GM13976 (cell line): Measurements from ENCODE around the gene ERBB4.
A peak's percentile ranks its signal among the peaks of the same experiment; 100 is the strongest.

Experiments
- DNase-seq: peaks from one replicate; pipeline ENCODE4 v3.0.0; 2012; ENCODE audit warnings: low spot score
- in situ Hi-C: fragments of 300-500 bp; cut with MboI; formaldehyde crosslinking; loops from one replicate; pipeline ENCODE4 v1.12.0; 2022; ENCODE audit warnings: low sequenced_read_pairs, mixed read lengths, inconsistent platforms; ENCODE audit not compliant: unreplicated experiment
- TF ChIP-seq, protein P1 (sequence below): IDR thresholded peaks from 2 replicates; pipeline ENCODE4 v1.5.1; 2012; ENCODE audit warnings: borderline replicate concordance, mild to moderate bottlenecking; ENCODE audit not compliant: insufficient read depth; ENCODE audit errors: extremely low read depth, missing control alignments, control extremely low read depth

The ERBB4 gene

DNA sequence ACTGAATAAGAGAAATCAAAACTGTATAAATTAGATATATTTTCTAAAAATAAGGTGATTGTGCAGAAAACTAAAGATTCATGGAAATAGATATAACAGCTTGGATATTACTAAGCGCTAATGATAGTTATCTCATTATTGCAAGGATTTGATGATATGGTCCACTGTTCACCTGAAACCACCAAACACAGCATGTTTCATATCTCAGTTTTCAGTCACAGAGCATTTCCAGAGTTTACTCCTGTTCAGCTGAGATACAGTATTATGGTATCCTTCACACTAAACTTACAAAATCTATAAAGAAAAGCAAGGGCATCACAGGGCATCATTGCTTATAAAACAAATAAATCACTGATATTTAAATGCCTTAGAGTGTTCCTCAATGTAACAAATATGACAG is 591.6 kb downstream of the ERBB4 start:
- TF ChIP-seq, protein P1, sequence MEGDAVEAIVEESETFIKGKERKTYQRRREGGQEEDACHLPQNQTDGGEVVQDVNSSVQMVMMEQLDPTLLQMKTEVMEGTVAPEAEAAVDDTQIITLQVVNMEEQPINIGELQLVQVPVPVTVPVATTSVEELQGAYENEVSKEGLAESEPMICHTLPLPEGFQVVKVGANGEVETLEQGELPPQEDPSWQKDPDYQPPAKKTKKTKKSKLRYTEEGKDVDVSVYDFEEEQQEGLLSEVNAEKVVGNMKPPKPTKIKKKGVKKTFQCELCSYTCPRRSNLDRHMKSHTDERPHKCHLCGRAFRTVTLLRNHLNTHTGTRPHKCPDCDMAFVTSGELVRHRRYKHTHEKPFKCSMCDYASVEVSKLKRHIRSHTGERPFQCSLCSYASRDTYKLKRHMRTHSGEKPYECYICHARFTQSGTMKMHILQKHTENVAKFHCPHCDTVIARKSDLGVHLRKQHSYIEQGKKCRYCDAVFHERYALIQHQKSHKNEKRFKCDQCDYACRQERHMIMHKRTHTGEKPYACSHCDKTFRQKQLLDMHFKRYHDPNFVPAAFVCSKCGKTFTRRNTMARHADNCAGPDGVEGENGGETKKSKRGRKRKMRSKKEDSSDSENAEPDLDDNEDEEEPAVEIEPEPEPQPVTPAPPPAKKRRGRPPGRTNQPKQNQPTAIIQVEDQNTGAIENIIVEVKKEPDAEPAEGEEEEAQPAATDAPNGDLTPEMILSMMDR: no peak
- in situ Hi-C loops: no loop called here
- DNase-seq: no peak

DNA sequence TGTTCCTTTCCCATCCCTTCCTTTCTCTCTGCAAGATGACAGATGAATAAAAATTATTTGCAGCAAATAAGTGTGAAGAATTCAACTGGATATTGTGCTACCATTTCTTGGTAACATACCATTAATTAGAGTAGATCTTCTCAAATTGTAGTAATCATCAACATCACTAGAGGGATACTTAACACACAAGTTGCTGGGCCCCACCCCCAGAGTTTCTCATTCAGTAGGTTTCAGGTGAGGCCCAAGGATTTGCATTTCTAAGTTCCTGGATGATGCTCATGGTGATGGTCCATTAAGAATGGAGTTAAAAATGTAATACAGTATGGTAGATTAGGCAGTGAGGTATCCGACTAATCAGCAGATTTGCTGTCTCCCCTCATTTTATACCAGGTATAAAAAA is 594.0 kb downstream of the ERBB4 start:
- in situ Hi-C loops: no loop called here
- TF ChIP-seq, protein P1: no peak
- DNase-seq: peak; percentile 1

DNA sequence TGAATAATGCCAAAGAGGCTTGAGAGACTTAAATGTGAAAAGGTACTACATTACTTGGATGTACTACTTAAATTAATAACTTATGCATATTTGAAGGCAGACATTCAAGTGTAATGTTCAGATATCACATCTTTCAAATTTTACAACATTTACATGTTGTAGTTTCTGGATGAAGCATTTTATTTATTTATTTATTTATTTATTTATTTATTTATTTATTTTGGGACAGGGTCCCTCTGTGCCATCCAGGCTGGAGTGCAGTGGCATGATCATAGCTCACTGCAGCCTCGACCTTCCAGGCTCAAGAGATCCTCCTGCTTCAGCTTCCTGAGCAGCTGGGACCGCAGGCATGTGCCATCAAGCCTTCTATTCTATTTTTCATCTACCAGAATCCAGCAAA is 596.4 kb downstream of the ERBB4 start:
- TF ChIP-seq, protein P1: no peak
- in situ Hi-C loops: no loop called here
- no peak for DNase-seq

DNA sequence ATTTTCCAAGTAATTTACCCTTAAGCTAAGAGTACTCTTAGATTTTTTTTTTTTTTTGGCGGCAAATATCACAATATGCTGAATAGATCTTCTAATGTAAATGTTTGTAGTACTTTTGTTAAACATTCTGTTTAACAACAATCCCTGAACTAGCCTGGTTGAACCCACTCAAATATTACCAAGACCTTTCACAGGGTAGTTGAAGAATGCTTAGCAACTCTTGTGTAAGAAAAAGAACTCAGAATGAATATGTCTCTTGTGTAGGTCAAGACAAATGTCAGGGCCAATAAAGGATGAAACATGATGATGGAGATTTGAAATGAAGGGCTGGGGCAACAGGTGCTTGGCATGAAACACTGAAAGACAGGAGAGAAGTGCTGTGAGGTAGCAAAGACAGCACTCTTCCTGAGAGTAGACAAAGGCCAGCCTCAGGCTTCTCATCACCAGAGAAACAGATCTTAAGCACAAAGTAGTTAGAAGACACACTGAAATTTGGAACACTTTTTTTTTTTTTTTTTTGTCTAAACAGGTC is 597.3 kb downstream of the ERBB4 start:
- TF ChIP-seq, protein P1: no peak
- no peak for DNase-seq
- in situ Hi-C loops: no loop called here

DNA sequence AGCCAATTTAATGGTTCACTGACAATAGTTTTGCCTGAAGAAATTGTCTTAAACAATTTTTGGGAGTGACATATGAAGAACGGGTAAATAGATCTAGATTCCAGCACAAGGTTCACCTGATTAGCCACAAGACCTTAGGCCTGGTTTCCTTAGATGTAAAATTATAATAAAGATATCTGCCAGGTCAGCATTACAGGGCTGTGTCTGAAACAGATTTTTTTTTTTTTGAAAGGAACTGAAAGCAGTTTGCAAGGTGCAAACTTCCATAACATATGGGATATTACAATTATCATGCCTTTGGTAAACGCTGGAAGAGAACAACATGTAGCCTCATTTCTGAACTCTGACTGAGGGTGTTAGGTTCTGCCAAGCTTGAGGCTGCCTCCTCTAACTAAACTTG is 599.4 kb downstream of the ERBB4 start:
- TF ChIP-seq, protein P1: no peak
- in situ Hi-C loops: no loop called here
- DNase-seq: no peak

DNA sequence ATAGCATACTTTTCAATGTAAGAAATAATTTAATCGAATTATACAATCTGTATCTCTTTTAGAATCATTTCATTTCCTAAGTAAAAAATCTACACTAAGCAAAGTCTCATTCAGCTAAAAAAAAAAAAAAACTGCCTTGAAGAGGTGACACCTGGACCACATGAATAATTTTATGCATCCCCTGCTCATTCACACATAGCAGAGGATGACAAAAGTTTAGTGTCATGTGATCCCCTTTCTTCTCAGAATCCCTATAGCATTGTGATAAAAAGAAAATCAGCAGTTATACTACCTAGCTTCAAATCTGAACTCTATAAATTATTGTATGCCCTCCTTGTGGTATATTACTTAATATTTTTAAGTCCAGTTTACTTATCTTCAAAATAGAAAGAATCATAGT is 603.8 kb downstream of the ERBB4 start:
- in situ Hi-C loops: no loop called here
- DNase-seq: no peak
- TF ChIP-seq, protein P1: no peak

DNA sequence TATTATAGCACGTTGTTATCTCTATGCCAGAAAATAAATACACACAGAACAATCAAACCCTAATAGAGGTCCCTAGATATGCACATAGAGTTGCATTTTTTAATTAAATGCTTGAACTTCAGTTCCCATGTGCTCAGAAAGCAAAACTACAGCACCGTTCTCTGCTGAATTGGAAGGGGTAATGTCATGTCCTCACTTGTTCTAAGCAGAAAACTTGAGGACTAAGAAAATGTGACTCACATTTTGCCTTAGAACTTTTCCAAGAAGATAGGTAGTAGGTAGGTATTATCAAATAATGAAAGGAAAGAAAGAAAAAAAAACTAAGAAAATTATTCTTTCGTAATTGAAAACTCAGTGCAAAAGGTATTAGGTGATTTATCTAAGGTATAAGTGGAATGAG is 607.3 kb downstream of the ERBB4 start:
- in situ Hi-C loops: no loop called here
- DNase-seq: no peak
- TF ChIP-seq, protein P1: no peak
